ENCODE data around the gene CLDN6.

GRCh38 chr16:2985462-2985861, 32.5 kb downstream of the CLDN6 start:
- no peak for TF ChIP-seq CTCF (IDR thresholded peaks at IDR 0.05)
- TF ChIP-seq POLR2A (IDR thresholded peaks at IDR 0.05) = no peak
- no peak for TF ChIP-seq EP300 (IDR thresholded peaks at IDR 0.05)
- no peak for TF ChIP-seq POLR2AphosphoS5 (IDR thresholded peaks at IDR 0.05)

All from stomach (tissue), 4 donors.